GM18907 (cell line): ENCODE results near the gene EN1.

Source experiments
- ATAC-seq: cut with Tn5 transposase; IDR thresholded peaks from one replicate; pipeline ENCODE4 v1.9.1; 2021; ENCODE audit warnings: mild to moderate bottlenecking, moderate library complexity; ENCODE audit not compliant: unreplicated experiment

The EN1 gene

DNA sequence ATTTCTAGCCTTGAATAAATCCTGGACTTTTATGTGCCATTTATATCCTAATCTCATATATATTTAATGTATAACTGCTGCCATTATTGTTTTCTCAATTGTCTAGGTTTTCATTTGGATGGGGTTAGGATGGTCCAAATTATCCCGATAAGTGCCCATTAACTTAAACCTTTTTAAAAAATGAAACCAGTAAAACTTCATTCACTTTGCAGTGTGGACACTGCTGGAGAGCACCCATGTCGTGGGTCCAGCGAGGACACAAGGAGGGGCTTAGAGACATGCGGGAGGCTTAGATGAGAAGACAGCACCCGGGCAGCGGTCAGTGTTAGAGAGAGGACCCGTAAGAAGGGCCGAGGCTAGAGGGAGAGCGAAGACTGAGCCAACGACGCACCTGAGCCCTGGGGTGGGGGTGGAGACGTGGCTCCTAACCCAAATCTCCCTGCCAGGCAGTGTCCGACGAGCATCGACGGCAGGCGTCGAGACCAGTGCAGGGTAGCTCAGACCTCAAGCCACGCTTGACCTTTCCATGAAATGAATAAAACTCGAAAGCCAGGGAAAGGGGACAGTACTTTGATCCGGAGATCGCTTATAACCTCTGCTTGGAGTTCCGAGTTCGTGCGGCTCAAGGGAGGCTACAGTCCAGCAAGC lies 9.0 kb upstream of the EN1 start:
- ATAC-seq: no peak

DNA sequence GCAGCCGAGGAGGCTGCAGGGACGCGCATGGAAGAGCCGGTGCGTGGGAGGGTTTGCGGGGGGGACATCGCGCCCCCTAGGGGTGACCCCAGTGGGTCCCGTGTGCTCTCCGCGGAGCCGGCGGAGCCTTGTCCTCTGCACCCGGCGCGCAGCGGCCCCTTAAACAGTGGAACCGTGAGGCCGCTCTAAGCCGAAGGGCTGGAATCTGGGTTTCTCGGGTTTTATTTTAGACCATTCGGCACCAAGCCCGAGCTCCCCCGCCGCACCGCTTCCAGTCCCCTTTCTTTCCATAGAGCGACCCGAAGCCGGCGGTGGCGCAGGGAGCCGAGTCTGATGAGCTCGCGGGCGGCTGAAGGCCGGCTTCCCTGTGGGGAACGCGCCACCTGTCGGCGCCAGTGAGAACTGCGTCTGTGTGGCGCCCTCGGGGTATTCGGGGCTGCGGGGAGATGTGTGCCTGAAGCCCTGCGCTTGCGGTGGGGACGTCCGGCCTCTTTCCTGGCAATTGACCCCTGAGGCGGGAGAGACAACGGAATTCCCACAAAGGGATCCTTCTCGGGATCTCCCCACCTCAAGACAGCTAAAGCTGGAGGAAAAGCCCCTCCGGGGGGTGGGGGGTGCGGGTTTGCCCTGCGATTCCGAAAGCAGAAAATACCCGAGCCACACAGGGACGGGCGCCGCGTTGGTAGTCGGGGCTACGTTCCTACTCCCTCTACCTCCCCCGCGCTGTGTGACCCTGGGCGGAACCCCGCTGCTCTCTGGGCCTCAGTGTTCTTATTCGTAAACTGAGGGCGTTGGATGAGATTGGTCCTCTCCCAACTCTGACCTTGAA lies 8.2 kb upstream of the EN1 start:
- ATAC-seq: peak; percentile 87

DNA sequence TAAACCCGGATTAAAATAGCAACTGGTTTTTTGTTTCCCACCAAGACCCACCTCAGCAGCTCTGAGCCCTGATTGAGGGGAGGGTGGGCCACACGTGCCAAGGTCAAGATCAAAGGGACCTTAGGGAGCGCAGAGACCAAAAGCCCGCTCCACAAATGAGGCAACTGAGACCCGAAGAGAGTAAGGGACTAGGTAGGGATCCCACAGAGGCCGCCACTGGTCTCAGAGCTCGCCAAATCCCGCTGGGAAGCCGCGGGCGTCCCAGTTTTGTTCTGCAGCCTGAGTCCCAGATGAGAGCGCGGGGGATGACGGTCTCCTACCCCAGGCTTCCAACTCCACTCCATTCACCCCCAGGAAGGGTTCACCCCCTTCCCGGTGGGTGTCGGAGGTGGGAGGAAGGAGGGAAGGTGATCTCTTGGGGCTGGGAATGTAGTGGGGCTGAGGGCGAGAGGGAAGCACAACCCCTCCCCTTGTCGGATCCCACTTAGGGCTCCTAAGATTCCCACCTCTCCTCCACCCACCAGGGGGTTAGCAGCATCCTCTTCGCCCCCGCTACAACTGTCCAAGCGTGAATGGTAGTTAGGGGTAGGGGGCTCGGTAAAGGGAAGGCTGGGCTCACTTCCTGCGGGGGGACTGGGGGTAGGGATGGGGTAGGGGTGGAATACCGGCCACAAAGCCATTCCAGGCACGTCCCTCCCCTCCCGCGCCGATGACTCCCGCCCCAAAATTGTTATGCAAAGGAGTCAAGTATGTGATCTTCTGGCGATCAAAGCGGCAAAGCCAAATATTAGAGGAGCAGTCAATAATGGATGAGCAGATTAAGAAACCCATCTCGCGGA lies 7.3 kb upstream of the EN1 start:
- ATAC-seq: no peak

DNA sequence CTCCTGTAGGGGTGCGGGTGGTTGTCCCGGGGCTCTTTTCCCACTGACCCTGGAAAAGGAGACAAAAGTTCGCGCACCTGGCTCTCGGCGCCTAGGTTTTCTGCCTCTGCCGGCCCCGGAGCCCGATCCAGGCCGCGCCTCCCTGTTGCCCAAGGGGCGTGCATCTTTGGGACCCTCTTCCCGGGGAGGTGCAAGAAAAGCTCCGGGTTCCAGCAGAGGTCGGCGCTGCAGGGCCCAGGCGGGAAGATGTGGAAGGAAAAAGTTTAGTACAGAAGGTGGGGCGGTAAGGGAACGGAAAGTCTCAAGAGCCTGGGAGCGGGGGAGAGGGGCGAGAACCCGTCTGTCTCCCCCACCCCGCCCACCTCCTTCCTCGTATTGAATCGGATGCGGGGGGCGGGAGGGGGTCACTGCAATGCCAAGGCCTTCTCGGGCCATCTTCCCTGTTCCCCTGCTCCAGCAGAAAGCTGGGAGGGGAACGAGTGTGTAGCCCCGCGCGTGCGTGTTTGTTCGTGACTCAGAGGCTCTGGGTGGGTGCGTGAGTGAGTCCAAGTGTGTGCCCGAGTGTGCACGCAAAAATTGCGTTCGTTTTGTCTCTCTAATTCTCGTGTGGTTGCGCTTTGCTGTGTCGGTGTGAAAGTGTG lies 6.3 kb upstream of the EN1 start:
- ATAC-seq: no peak

DNA sequence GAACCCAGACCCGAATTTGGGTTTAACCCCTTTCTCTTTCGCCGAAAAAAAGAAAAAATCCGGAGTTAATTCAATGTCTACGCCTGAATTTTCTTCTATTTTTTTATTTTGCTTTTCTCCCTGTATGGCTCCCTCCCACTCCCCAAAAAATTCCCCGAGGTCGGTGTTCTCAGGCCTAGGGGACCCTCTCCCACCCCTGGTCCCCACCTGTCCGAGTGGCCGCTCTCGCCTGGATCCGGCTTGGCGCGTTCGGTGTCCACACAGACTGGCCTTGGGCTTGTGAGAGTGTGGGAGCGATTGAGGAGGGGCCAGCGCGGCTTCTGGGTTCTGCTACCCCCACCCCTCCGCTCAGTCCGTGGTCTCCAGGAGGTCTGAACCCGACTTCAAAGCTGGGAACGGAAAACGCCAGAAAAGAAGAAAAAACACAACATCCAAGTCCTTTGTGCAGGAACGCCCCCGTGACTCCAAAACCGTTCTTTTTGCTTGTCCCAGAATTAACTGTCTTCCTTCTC lies 5.7 kb upstream of the EN1 start:
- ATAC-seq: no peak

DNA sequence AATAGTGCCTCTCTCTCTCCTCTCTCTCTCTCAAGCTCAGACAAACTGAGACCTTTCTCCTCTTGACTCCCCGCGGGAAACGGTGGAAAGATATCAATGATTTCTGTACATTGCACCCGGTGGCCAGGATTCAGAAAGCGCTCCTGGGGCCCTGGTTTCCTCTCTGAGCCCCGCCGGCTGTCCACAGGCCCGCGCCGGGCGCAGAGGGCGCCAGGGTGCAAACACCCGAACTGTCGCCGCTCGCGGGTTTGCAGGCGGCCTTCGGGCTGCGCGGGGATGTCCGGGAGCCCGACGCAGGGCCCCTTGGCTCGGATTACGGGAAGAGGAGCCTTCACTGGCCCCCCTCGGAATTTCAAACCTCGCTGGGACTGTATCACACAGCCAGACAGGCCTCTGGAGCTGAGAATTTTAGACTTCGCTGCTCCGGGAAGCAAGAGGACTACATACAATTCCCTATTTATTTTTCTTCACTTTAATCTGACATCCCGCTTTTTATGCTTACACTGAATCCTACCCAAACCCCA lies 5.2 kb upstream of the EN1 start:
- no peak for ATAC-seq

DNA sequence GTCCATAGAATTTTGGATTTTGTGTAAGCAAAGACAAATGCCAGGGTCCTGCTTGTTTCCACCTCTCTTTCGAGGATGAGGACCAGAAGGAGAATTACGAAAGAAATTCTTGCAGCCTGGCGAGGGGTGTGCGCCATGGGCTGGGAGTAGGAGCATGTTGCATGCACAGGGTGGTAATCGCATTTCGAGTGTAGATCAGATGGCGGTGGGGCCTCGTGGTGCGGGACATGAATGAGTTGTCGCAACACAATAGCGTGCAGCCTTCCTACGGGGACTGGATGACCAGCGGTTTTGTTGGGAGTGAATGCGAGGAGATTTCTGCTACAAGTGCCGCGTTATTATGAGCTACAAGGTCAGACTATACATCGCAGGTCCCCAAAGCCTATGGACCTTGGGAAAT lies 4.2 kb upstream of the EN1 start:
- no peak for ATAC-seq

DNA sequence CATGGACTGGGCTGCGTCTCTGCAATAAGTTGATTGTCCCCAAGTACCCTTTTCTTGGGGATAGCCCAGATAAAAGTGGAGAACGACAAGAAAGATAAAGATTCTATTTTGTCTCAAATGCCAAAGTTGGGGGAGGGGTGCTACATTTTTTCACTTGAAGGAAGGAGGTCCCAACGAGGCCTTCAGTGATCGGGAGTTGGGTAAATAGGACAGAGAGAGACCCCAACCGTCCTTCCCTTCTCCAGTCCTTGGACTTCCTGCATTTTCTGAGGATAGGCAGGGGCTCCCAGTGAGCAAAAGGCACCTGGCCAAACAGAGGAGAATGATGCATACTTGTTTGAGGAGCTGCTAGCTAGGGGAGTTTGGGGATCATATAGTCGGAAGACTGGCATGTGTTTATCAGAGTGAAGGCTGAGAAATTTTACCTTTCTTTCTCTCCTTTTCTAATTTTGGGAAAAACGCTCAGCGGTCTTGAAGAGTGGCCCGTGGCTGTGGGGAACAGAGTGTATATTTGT lies 3.5 kb upstream of the EN1 start:
- ATAC-seq: no peak

DNA sequence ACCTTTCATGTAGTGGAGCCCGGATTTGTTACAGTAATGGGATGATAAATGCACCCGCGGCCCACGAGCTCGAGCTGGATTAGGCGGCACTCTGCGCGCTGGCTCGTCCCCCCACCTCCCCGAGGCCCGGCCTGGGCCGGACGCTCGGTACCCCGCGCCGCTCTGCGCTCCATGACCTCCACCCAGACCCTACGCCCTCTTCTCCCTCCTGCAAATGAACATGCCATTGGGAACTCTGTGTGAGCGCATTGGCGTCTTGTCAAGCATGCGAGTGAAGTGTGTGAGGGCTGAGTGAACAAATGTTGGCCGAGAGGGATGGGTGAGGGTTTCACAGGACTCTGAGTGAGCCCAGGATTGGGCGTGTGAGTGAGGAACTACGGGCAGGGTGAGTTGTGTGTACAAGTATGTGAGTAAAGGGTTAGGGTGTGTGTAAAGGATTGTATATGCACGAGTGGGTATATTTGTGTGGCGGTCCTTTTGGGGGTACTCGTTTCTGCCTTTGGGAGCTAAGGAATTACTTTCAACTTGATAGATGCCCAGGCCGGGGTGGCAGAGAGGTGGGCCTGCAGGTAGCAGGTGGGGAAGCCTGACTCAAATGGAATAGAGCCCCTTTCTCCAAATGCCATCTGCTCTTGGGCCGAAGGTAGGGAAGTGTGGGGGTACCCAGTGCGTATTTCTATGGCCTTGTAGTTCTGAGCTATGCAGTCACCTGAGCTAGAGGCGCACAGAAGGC lies 2.9 kb upstream of the EN1 start:
- no peak for ATAC-seq

DNA sequence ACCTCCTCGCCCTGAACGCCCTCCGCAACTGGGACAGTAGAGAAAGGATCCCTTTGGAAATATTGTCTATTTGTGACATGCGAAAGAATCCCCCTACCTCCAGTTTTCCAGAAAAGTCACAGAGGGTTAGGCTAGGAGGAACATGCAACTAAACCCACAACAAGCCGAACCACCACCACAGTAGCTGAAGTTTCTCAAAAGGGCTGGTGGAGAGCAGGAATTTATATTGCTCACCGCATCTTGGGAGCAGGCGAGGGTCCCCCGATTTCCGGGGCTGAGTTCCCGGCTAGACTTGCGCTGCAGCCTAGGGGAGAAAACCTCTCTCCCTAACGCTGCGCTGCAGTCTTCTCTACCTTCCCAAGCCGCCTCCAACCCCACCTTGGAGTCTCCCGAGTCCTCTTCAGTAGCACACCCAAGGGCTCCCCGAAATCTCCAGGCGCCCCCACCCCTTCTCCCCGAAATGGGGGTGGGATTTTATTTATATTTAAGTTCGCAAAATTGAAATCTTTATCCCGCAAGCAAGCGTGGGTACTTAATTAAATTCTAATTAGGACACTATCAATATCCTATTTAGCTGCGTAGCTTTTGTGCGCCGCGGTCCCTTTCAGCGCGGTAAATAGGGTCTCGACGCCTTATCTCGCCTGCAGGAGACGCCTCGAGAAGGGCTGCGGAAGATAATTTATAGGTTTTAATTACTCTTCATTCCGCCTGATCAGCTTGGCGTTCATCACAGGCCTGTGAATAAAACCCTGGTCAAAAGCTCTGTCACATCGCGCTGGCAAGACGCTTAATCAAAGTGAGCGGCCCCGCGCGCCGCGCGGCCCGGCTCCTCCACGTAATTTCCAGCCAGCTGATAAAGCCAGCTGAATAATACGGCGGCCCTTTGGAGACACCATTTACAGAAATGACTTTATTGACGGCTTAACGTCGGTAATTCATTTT lies 2.0 kb upstream of the EN1 start:
- ATAC-seq: no peak

DNA sequence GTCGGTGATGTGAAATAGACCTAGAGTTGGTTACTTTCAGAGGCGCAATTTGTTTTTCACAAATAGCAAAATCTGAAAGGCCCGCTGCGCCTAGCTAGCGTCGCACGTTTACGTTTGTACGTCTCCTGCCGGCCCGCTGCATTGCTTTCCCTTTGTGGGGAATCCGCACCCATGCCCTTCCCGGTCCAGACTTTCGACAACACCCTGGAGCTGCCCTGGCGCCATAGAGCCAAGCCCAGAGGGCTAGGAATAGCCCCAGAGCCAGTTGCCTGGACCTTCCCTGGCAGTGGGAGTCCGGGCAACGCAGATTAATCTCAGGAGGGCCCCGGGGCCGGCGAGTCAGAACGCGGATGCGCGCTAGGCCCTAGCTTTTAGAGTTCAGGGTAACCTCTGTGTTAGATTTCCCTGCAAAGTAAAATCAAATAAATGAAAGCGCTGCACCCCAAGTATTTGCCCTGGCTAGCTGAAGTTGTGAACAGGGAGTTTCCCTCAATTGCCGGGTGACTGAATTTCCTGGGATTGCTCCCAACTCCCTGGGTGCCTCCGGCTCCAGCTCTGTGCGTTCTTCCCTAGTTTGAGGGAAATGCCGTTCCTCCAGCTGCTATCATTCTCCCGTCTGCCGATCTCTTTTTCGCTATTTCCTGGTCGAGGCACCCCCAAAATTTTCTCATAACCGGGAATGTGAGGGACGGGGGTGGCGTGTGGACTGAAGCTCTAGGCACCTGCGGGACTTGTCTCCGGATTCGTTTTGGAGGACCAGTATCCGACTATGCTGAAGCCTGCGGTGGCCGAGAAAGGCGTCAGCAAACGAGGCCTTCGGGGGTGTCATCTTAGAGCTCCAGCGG lies 1.2 kb upstream of the EN1 start:
- no peak for ATAC-seq

DNA sequence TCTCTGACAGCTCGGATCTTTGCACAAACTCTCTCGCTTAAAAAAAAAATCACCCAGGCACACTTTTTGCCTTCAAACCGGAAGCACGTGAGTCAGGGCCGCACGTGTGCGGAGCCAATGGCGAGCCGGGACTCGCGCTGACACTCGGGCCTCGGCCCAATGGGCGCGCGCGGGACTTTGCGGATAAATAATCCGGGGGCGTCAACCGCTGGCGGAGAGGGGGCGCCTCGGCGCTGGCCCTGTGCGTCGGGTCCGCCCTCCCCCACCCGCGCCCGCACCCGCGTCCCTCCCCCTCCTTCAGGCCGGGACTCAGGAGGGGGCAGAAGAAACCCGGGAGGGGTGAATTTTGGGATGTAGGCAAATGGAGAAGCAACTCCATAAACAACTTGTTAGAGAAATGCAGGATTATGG lies 319 bp upstream of the EN1 start:
- no peak for ATAC-seq

DNA sequence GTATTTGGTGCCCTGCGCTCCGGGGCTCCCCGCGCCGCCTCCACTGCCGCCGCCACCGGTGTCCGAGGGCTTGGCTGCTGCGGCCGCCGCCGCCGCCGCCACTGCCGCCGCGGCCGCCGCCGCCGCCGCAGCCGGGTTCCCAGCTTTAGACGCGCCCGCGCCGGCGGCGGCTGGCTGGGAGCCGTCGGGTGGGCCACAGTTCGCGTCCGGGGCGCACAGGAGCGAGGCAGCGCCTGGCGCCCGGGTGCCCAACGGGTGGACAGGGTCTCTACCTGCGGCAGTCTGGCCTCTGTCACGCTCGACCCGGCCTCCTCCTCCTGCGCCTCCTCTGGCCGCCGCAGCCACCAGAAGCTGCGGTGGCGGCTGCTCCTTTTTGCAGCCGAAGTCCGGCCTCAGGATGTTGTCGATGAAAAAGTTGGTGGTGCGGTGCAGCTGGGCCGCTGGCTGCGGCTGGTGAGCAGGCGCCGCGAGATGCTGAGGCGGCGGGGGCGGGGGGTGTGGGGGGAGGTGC lies 951 bp downstream of the EN1 start:
- no peak for ATAC-seq

DNA sequence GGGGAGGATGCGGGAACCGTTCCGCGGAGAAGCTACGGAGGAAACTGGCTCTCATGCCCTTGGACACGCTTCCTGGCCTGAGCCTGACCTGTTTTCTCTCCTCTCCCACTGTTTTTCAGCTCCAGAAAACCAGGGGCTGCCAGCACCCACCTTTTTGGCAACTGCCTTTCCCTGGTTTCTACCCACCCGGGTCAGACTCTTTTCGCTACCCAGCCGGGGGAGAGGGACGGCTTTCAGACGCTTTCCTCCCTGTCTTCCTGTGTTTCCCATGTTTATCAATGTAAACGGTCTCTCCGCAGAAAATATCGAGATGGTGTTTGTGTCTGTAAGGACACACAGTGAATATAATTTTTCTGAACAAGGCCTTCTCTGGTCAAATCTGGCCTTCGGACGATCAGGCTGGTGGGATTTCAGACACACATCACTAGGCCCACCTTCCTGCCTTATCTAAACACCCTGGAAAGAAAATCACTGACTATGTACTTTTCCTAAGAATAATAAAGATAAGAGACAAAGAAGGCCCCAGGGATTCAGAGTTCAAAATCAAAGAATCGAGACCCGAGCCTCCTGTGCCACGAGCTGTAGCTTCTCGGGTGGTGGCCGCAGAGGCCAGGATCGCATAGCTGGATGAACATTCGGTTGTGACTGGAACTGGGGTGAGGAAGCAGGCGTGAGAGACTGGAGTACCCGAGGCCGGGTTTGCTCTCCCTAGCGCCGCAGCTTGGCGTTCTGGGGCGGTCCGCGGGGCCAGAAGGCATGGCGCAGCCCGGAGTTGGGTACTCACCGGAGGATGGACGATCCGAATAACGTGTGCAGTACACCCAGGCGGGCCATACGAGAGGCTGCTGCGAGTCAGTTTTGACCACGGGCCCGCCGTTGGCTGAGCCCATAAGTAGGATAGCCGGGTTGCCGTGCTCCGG lies 1.7 kb downstream of the EN1 start:
- no peak for ATAC-seq

DNA sequence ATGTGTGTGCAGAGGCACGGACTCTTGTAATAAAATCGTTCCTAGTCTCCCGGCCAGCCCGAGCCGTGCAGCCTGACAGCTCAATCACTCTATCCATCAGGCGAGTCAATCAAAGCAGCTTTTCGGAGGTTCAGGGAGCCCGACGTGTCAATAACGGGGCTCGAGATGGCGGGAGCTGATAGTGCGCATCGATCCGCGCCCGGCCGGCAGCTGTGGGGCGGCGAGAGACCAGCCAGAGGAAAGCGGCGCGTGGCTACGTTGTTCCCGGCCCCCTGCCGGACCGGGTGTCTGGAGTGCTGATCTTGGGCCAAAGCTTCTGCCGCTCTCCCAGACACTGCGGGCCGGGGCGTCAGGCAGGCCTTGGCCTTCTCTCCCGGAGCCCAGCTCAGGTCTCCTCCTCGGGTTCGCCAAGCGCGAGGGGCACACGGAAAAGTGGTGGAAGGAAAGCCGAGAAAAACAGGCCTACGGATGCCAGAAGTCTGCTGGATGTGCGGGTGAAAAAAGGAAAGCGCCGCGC lies 2.4 kb downstream of the EN1 start:
- ATAC-seq: no peak

DNA sequence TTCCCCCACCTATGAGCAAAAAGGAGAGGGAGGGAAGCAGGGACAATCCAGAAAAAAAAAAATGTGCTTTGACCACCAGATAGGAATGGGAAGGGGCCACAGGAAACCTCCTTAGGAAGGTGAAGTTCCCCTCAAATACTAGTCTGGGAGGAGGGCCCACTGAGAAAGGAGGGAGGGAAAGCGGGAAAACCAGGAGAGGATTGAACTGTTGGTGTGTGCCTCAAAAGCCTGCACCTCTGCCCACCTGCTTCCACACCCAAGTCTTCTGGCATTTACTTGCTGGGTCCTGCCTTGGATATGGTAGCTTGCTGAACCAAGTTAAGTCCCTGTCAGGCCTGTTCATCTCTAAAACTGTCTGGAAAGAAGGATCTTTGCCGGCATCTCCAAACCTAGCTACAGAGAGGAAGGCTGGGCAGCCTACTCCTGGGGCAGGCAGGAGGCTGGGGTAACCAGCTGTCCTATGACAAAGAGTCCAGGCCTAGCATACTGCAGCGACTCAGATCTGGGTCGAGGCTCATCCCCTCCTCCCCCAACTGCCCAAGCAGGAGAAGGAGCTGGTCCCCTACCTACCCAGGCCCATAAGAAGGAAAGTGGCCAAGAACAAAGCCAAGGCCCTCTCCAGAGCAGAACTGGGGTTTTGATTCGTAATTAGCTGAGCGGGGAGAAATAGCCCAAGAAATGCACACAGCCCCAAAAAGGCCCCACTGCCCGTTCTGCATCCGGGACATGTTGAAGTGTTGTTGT lies 3.0 kb downstream of the EN1 start:
- ATAC-seq: no peak
